Measurements from ENCODE around the gene BEX5.

DNA sequence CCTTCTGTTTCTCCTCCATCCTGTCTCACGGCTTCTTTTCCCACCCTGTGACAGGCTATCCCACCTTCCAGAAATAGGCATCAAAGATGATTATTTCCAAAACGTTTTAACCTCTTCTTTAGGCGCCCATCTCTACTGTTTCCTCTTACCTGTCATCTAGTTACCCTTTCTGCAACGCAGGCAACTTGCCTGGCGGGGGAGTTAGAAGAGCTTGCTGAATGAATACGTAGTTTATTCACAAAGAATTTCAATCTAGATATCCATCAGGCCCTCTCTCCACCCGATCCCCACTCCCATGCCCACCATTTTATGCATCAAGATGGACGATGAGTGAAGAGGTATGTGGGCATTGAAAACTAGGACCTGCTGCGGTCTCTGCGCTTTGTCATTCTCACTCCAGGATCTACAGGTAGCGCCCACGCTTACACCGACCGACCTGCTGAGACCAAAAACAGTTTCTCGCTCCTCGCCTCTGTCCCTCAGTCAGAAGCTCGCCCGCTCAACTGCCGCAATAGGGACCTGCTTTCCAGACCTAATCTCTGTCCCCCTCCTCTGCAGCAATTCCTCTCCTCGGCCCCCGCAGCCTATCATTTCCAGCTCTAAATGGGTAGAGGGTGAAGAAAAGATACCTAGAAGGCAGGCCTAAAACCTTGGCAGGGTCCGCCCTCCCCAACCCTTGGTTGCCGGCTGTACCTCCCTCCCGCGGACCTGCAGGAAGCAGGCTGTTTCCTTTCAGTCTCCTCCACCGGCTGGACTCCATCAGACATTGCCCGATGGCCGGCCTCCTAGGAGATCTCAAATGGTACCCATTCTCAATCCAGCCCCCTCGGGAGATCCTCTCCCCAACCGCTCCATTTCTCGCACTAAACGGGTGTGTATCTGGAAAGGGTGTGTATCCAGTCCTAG, 624 bp downstream of the BEX5 start:
- TF ChIP-seq, protein P1, sequence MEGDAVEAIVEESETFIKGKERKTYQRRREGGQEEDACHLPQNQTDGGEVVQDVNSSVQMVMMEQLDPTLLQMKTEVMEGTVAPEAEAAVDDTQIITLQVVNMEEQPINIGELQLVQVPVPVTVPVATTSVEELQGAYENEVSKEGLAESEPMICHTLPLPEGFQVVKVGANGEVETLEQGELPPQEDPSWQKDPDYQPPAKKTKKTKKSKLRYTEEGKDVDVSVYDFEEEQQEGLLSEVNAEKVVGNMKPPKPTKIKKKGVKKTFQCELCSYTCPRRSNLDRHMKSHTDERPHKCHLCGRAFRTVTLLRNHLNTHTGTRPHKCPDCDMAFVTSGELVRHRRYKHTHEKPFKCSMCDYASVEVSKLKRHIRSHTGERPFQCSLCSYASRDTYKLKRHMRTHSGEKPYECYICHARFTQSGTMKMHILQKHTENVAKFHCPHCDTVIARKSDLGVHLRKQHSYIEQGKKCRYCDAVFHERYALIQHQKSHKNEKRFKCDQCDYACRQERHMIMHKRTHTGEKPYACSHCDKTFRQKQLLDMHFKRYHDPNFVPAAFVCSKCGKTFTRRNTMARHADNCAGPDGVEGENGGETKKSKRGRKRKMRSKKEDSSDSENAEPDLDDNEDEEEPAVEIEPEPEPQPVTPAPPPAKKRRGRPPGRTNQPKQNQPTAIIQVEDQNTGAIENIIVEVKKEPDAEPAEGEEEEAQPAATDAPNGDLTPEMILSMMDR (IDR thresholded peaks at IDR 0.05) = no peak
- no peak for TF ChIP-seq POLR2A (IDR thresholded peaks at IDR 0.05)
